Loucy (cell line): ENCODE results near the gene PFAS.

Experiments
- H2AFZ ChIP-seq: fragments of 200-600 bp; sonication (generic); 2 replicates; pipeline ENCODE4 v1.6.0; 2016; ENCODE audit warnings: antibody characterized with exemption, mild to moderate bottlenecking, low read length, moderate library complexity
- H3F3A ChIP-seq: fragments of 200-600 bp; 2 replicates; pipeline ENCODE4 v1.6.0; 2016; ENCODE audit warnings: antibody characterized with exemption, low read depth, mild to moderate bottlenecking
- H3K27me3 ChIP-seq: fragments of 200-600 bp; sonication (generic); 2 replicates; pipeline ENCODE4 v1.6.1; 2014; ENCODE audit warnings: low read length, mild to moderate bottlenecking; ENCODE audit not compliant: insufficient read depth, poor library complexity, severe bottlenecking
- H3K36me3 ChIP-seq: fragments of 200-600 bp; sonication (generic); 2 replicates; pipeline ENCODE4 v1.6.1; 2016; ENCODE audit warnings: low read length; ENCODE audit not compliant: insufficient read depth
- H3K4me1 ChIP-seq: fragments of 200-600 bp; sonication (generic); 2 replicates; pipeline ENCODE4 v1.5.1; 2014; ENCODE audit warnings: low read length, mild to moderate bottlenecking; ENCODE audit not compliant: insufficient read depth, poor library complexity, severe bottlenecking
- H3K4me2 ChIP-seq: fragments of 200-600 bp; sonication (generic); 2 replicates; pipeline ENCODE4 v1.6.0; 2014; ENCODE audit warnings: antibody characterized with exemption, low read length, low read depth, mild to moderate bottlenecking; ENCODE audit not compliant: poor library complexity, severe bottlenecking
- H3K4me3 ChIP-seq: fragments of 200-600 bp; sonication (generic); 2 replicates; pipeline ENCODE4 v1.5.1; 2014; ENCODE audit warnings: low read length, mild to moderate bottlenecking, mixed read lengths; ENCODE audit not compliant: poor library complexity, severe bottlenecking
- H3K79me2 ChIP-seq: fragments of 200-600 bp; sonication (generic); 2 replicates; pipeline ENCODE4 v1.6.1; 2014; ENCODE audit warnings: low read length; ENCODE audit not compliant: insufficient read depth
- H3K9ac ChIP-seq: fragments of 200-600 bp; sonication (generic); 2 replicates; pipeline ENCODE4 v1.6.0; 2014; ENCODE audit warnings: mild to moderate bottlenecking, low read depth, low read length, moderate library complexity; ENCODE audit not compliant: poor library complexity, severe bottlenecking
- H3K9me2 ChIP-seq: fragments of 200-600 bp; sonication (generic); replicated peaks from 2 replicates; pipeline ENCODE4 v1.6.1; 2016; ENCODE audit warnings: low read depth, low read length, mixed read lengths
- H3K9me3 ChIP-seq: fragments of 200-600 bp; sonication (generic); 2 replicates; pipeline ENCODE4 v1.6.1; 2014; ENCODE audit warnings: mild to moderate bottlenecking, antibody characterized with exemption, low read length, low read depth; ENCODE audit not compliant: insufficient read depth
- H4K20me1 ChIP-seq: fragments of 200-600 bp; sonication (generic); 2 replicates; pipeline ENCODE4 v1.6.0; 2014; ENCODE audit warnings: antibody characterized with exemption, low read length, mild to moderate bottlenecking; ENCODE audit not compliant: insufficient read depth, poor library complexity, severe bottlenecking
- EZH2phosphoT487 ChIP-seq: fragments of 200-600 bp; IDR thresholded peaks from 2 replicates; pipeline ENCODE4 v1.6.1; 2018; ENCODE audit warnings: antibody characterized with exemption, mild to moderate bottlenecking, moderate library complexity, borderline replicate concordance
- TF ChIP-seq, protein P1 (sequence below): fragments of 200-600 bp; sonication (generic); conservative IDR thresholded peaks from 2 replicates; pipeline ENCODE4 v1.5.1; 2014; ENCODE audit warnings: mild to moderate bottlenecking, antibody characterized with exemption, low read length

The PFAS gene

GRCh38 chr17:8267480-8268147 lies 18.5 kb downstream of the PFAS start:
- H3K4me1 ChIP-seq, result no peaks in the 10 kb centered on the region
- H3K36me3 ChIP-seq, result peaks cover 54% of the 10 kb centered on the region
- no peaks in the 10 kb centered on the region for H3K9me3 ChIP-seq
- no peaks in the 10 kb centered on the region for H3K9me2 ChIP-seq
- TF ChIP-seq EZH2phosphoT487, result no peak
- TF ChIP-seq, protein P1, sequence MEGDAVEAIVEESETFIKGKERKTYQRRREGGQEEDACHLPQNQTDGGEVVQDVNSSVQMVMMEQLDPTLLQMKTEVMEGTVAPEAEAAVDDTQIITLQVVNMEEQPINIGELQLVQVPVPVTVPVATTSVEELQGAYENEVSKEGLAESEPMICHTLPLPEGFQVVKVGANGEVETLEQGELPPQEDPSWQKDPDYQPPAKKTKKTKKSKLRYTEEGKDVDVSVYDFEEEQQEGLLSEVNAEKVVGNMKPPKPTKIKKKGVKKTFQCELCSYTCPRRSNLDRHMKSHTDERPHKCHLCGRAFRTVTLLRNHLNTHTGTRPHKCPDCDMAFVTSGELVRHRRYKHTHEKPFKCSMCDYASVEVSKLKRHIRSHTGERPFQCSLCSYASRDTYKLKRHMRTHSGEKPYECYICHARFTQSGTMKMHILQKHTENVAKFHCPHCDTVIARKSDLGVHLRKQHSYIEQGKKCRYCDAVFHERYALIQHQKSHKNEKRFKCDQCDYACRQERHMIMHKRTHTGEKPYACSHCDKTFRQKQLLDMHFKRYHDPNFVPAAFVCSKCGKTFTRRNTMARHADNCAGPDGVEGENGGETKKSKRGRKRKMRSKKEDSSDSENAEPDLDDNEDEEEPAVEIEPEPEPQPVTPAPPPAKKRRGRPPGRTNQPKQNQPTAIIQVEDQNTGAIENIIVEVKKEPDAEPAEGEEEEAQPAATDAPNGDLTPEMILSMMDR, result no peak
- no peaks in the 10 kb centered on the region for H4K20me1 ChIP-seq
- no peak overlapping the region for H2AFZ ChIP-seq
- H3K79me2 ChIP-seq, result no peaks in the 10 kb centered on the region
- no peak overlapping the region for H3K4me3 ChIP-seq
- H3K4me2 ChIP-seq, result no peak overlapping the region
- H3K9ac ChIP-seq, result no peak overlapping the region
- no peaks in the 10 kb centered on the region for H3F3A ChIP-seq
- no peaks in the 10 kb centered on the region for H3K27me3 ChIP-seq

- Histone ChIP-seq H3K4me1 (no peaks in the 10 kb centered on the region), H3K79me2 (no peaks in the 10 kb centered on the region), H3F3A (no peaks in the 10 kb centered on the region), H3K9me3 (no peaks in the 10 kb centered on the region), H3K4me3 (no peak overlapping the region), H3K27me3 (no peaks in the 10 kb centered on the region), H3K9ac (no peak overlapping the region), H3K9me2 (no peaks in the 10 kb centered on the region), H3K36me3 (peaks cover 43% of the 10 kb centered on the region), H2AFZ (no peak overlapping the region), H3K4me2 (no peak overlapping the region), H4K20me1 (no peaks in the 10 kb centered on the region)
- TF ChIP-seq, protein P1, result no peak
- TF ChIP-seq EZH2phosphoT487, result no peak
Observed at GRCh38 chr17:8268550-8269298, 19.6 kb downstream of the PFAS start.

- Histone ChIP-seq H2AFZ (no peak overlapping the region), H3K27me3 (no peaks in the 10 kb centered on the region), H3K36me3 (peaks cover 11% of the 10 kb centered on the region; the same call in 1 of the 2 replicates), H4K20me1 (no peaks in the 10 kb centered on the region), H3K9me2 (no peaks in the 10 kb centered on the region), H3K79me2 (no peaks in the 10 kb centered on the region), H3K4me3 (no peak overlapping the region), H3K9ac (no peak overlapping the region), H3K9me3 (no peaks in the 10 kb centered on the region), H3K4me1 (no peaks in the 10 kb centered on the region), H3K4me2 (no peak overlapping the region), H3F3A (no peaks in the 10 kb centered on the region)
- TF ChIP-seq EZH2phosphoT487, result no peak
- TF ChIP-seq, protein P1, result no peak
Observed at GRCh38 chr17:8272421-8272820, 23.3 kb downstream of the PFAS start.
